Muscle of leg (tissue), 11 donors: Measurements from ENCODE around the gene SNTG2. TPM values are rescaled to one million over a fixed set of nuclear protein-coding genes. Genes with fewer than 3 reads are reported as not detected.

Experiments
- DNase-seq: peaks from one replicate; pipeline ENCODE4 v3.0.0; 2013
- H3K27ac ChIP-seq: one replicate; pipeline ENCODE4 v1.5.1; 2013; ENCODE audit warnings: mild to moderate bottlenecking, low read length, control low read depth
- H3K27me3 ChIP-seq: one replicate; pipeline ENCODE4 v1.6.1; 2013; ENCODE audit warnings: low read length; ENCODE audit not compliant: control insufficient read depth, insufficient read depth
- H3K36me3 ChIP-seq: one replicate; pipeline ENCODE4 v1.6.1; 2013; ENCODE audit warnings: low read length; ENCODE audit not compliant: control insufficient read depth, insufficient read depth
- H3K4me1 ChIP-seq: one replicate; pipeline ENCODE4 v1.6.1; 2013; ENCODE audit warnings: low read length; ENCODE audit not compliant: control insufficient read depth, insufficient read depth
- H3K4me3 ChIP-seq: one replicate; pipeline ENCODE4 v1.5.1; 2013; ENCODE audit warnings: low read length, control low read depth
- H3K9me3 ChIP-seq: replicated peaks from 2 replicates; pipeline ENCODE4 v1.6.1; 2013; ENCODE audit warnings: low read depth, low read length; ENCODE audit not compliant: control insufficient read depth
- WGBS: methylation state at CpG from one replicate; pipeline ENCODE4 v1.1.5; 2013; ENCODE audit warnings: missing lambda C conversion rate; ENCODE audit not compliant: insufficient coverage; 5-methylcytosine and 5-hydroxymethylcytosine counted together
- polyA plus RNA-seq, 8 donors: library from polyadenylated mRNA; unstranded; fragments of 120-200 nt; gene quantifications; one replicate each; pipeline versions ENCODE4 v1.2.1 to v1.2.3, GENCODE V29; 2013; ENCODE audit warnings: inconsistent platforms in 1 of 8, low replicate concordance in 1 of 8; ENCODE audit not compliant: insufficient read length in 8 of 8, insufficient read depth in 1 of 8
- total RNA-seq: library from RNA; stranded (reverse); fragments of 120-200 nt; gene quantifications from one replicate; pipeline ENCODE4 v1.2.4, GENCODE V29; 2013

SNTG2 gene
- total and polyA plus RNA-seq, 9 donors, result 0.20 to 0.41 (median 0.31) TPM; not detected in 4

DNA sequence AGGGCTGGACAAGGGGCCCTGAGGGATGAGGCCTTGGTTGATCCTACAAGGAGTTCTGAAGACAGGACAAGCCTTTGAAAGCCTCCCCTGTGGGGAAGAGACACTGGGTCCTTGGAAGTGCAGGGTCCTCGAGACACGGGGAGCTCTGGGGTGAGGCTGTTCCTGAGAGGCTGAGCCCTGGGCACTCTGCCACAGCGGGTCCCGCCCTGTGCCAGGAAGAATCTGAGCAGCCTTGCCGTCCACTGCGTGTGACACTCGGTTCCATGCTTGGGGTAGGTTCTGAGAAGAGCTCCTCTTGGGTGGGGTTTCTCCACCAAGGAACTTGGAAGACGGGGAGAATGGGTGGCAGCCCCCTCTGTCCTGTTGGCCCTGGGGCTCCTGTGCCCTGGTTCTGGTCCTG is 13.9 kb downstream of the SNTG2 start:
- H3K27ac ChIP-seq, result no peak overlapping the region
- peaks cover 3% of the 10 kb centered on the region for H3K27me3 ChIP-seq
- H3K36me3 ChIP-seq, result no peaks in the 10 kb centered on the region
- WGBS, result 91% methylated on average over 5 of the region's 8 CpGs
- no peak for DNase-seq
- H3K4me3 ChIP-seq, result no peak overlapping the region
- H3K4me1 ChIP-seq, result peaks cover 3% of the 10 kb centered on the region
- peaks cover 4% of the 10 kb centered on the region for H3K9me3 ChIP-seq

DNA sequence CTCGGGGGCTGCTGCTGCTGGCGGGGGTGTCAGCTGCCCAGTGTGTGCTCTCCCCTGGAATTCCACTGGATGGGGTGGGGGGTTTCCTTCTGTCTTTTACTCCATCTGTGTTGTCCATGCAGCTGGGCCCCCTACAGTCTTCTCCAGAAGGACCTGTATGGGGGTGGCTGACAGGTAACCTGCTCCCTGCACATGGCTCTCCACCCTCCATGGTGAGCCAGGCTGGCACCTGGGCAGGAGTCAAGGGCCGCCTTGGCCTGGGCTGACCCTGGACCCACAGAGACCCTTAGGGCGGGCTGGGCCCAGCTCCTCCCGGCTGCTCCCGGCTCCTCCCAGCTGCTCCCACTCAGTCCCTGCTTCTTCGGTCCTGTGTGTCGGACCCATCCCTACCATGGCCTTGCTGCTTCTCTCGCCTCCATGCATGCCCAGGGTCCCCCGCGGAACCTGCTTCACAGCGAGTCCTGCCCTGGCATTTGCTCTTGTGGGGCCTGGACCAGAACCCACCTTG is 15.0 kb downstream of the SNTG2 start:
- Histone ChIP-seq H3K9me3 (peaks cover 4% of the 10 kb centered on the region), H3K36me3 (no peaks in the 10 kb centered on the region), H3K4me3 (no peak overlapping the region), H3K27ac (no peak overlapping the region), H3K4me1 (peaks cover 3% of the 10 kb centered on the region), H3K27me3 (peaks cover 3% of the 10 kb centered on the region)
- 94% methylated on average over 7 of the region's 12 CpGs for WGBS
- DNase-seq, result no peak

DNA sequence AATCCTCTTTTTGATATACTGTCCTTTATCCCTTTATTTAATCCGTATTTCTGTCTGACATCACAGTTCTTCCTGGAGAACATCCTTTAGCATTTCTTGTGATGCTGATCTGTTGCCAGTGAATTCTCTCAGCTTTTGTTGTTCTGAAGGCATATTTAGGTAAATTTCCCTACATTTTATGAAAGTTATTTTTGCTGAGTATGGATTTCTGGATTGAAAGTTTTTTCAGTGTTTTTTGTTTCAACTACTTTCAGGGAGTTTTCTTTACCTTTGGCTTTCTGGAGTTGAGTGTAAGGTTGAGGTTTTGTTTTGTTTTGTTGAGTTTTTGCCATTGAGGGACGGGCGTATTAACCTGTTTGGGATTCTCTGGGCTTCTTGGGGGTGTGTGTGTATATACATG is 22.5 kb downstream of the SNTG2 start:
- no peaks in the 10 kb centered on the region for H3K36me3 ChIP-seq
- no peaks in the 10 kb centered on the region for H3K27me3 ChIP-seq
- H3K4me1 ChIP-seq, result no peaks in the 10 kb centered on the region
- peaks cover 4% of the 10 kb centered on the region for H3K9me3 ChIP-seq
- no peak overlapping the region for H3K4me3 ChIP-seq
- WGBS, result no CpG with 5 or more reads among the region's 3 CpGs
- no peak for DNase-seq
- no peak overlapping the region for H3K27ac ChIP-seq

DNA sequence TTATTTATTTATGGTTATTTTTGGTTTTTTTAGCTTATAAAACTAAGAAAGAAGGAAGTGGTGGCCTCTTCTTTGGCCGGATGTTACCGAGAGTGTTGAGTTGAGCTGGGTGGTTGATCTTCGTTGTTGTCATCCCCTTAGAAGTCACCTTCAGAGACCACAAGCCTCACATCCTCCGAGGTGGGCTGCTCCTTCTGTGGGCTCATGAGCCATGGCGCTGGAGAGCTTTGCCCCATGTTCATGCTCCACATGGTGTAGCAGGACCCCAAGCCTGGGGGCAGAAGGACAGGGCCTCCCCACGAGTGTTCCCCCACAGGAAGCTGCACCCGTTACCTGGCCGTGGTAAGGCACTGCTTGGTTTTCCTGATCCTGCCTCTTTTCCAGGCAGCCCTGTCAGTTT is 23.4 kb downstream of the SNTG2 start:
- peaks cover 2% of the 10 kb centered on the region for H3K9me3 ChIP-seq
- no peak overlapping the region for H3K4me3 ChIP-seq
- H3K27ac ChIP-seq, result no peak overlapping the region
- WGBS, result 61% methylated on average over 5 of the region's 8 CpGs
- H3K4me1 ChIP-seq, result no peaks in the 10 kb centered on the region
- no peaks in the 10 kb centered on the region for H3K36me3 ChIP-seq
- no peak for DNase-seq
- H3K27me3 ChIP-seq, result no peaks in the 10 kb centered on the region

DNA sequence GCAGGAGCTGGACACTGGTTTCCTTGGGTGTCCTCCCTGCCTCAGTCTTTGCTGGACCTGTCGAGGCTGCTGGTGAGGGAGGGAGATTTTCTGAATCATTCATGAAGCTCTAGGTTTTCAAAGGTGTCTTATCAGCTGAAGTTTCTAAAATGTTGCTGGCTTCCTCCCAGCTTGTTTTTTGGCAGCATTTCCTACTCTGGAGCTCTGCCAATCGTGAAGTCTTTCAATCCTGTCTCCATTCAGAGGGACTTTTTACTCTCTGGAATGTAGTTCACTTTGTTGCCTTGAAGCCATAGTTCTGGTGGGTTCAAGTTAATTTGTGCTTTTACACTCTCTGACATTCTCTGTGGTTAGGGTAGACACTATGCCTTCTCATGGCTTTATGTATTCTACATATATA is 23.9 kb downstream of the SNTG2 start:
- Histone ChIP-seq H3K4me3 (no peak overlapping the region), H3K9me3 (no peaks in the 10 kb centered on the region), H3K36me3 (no peaks in the 10 kb centered on the region), H3K4me1 (no peaks in the 10 kb centered on the region), H3K27me3 (no peaks in the 10 kb centered on the region), H3K27ac (no peak overlapping the region)
- WGBS, result no CpG with 5 or more reads among the region's 2 CpGs
- peak; percentile 28 for DNase-seq

DNA sequence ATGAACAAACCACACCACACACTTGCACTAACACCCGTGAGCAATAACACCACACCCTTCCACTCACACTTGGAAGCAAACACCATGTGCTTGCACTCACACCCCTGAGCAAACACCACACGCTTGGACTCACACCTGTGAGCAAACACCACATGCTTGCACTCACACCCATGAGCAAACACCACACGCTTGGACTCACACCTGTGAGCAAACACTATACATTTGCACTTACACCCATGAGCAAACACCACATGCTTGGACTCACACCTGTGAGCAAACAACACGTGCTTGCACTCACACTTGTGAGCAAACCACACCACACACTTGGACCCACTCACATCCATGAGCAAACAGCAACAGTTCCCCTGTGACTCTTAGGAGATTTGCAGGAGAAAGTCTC is 24.4 kb downstream of the SNTG2 start:
- Histone ChIP-seq H3K4me3 (no peak overlapping the region), H3K36me3 (no peaks in the 10 kb centered on the region), H3K27ac (no peak overlapping the region), H3K27me3 (no peaks in the 10 kb centered on the region), H3K4me1 (no peaks in the 10 kb centered on the region), H3K9me3 (no peaks in the 10 kb centered on the region)
- WGBS, result 80% methylated on average over 3 of the region's 4 CpGs
- no peak for DNase-seq

DNA sequence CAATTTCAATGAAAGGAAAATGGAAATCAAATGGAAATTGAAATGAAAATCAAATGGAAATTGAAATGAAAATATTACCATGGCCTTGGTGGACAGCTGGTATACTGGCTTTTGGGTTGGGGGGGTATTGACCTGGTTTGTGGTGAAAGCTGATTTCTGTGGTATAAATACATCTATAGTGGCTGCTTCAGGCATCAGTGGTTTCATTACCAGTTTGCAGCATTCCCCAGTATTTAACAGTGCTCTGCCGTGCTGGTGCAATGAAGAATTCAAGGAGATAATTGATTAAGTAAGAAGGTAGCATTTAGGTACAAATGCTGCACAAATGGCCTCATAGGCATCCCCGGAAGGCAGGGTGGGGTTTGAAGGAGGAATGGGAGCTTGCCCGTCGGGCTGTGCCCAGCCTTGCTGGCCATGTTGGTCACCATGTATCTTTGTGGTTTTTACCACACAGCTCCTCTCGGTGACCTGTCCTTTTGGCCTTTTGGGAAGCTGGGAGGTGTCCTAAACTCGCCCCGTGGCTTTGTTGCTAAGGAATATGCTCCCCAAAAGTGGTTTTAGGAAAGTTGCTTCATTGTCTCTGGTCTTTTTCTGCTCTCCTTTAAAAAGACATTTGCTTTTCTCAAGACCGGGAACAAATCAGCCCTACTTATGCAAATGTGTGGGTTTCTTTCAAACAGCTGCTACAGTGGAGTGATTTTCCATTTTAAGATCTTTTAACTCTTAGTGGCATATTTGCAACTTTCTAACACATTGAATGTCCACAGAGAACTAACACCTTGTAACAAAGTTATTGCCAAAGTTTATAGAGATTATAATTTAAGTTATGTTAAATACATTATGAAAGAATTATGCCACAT is 28.6 kb downstream of the SNTG2 start:
- no peaks in the 10 kb centered on the region for H3K27me3 ChIP-seq
- no peaks in the 10 kb centered on the region for H3K9me3 ChIP-seq
- no peak overlapping the region for H3K4me3 ChIP-seq
- H3K4me1 ChIP-seq, result no peaks in the 10 kb centered on the region
- no peak overlapping the region for H3K27ac ChIP-seq
- no peaks in the 10 kb centered on the region for H3K36me3 ChIP-seq
- no peak for DNase-seq
- 76% methylated on average over 5 of the region's 8 CpGs for WGBS

DNA sequence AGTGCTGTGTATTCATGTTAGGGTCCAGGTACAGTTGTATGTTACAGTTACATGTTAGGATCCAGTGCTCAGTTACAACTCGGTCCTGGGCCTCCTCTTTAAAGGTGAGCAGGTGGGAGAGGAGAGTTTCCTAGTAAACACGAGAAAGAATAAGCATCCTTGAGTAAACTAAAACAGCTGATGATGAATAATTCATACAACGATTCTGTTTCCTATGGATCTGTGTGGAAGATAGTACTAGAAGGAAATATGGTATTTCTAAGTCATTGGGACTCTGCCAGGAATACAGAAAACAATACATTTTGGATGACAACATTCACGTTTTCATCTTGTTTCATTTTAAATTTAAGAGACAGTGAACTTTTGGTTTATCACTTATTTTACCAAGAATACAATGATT is 29.5 kb downstream of the SNTG2 start:
- Histone ChIP-seq H3K27ac (no peak overlapping the region), H3K36me3 (no peaks in the 10 kb centered on the region), H3K9me3 (no peaks in the 10 kb centered on the region), H3K4me3 (no peak overlapping the region), H3K27me3 (no peaks in the 10 kb centered on the region), H3K4me1 (no peaks in the 10 kb centered on the region)
- no peak for DNase-seq
- no CpG with 5 or more reads among the region's 4 CpGs for whole genome bisulfite sequencing

DNA sequence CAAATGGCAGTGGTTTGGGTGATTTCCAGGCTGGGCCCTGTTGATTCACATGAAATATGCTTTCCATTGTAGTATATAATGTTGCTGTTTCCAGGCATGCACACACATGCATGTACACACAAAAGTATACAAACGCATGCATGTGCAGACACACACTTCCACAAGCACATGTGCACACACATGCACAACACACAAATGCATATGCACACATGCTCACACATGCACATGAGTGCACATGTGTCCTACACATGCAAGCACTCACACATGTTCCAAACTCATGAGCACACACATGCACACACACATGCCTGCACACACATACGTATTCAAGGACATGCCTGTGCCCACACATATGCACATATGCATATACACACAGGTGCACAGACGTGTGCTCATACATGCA is 30.6 kb downstream of the SNTG2 start:
- Histone ChIP-seq H3K4me3 (no peak overlapping the region), H3K36me3 (no peaks in the 10 kb centered on the region), H3K4me1 (no peaks in the 10 kb centered on the region), H3K9me3 (no peaks in the 10 kb centered on the region), H3K27ac (no peak overlapping the region), H3K27me3 (no peaks in the 10 kb centered on the region)
- DNase-seq, result no peak
- WGBS, result 72% methylated on average over 3 of the region's 3 CpGs

DNA sequence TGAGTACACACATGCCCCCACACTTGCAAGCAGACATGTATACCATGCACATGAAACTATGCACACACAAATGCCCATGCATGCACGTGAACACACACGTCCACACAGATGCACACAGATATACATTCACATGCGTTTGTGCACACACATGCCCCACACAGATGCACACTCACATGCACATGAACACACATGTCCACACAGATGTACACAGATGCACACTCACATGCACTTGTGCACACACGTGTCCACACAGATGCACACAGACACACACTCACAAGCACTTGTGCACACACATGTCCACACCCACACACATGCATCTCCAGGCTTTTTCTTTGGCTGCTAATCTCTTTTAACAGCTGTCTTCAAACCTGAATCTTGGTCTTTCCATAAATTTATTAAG is 31.1 kb downstream of the SNTG2 start:
- Histone ChIP-seq H3K36me3 (no peaks in the 10 kb centered on the region), H3K4me3 (no peak overlapping the region), H3K27me3 (no peaks in the 10 kb centered on the region), H3K4me1 (no peaks in the 10 kb centered on the region), H3K27ac (no peak overlapping the region), H3K9me3 (no peaks in the 10 kb centered on the region)
- 91% methylated on average over 4 of the region's 4 CpGs for WGBS
- no peak for DNase-seq
